Endothelial cell (in vitro differentiated cells): Measurements from ENCODE around the gene CCNY. TPM values are rescaled to one million over a fixed set of nuclear protein-coding genes. Genes with fewer than 3 reads are reported as not detected.

ENCODE experiments used
- DNase-seq: peaks from one replicate; pipeline ENCODE4 v3.0.0; 2021; ENCODE audit warnings: low spot score
- H3K27ac Mint-ChIP-seq: one replicate; pipeline ENCODE4 v1.8.0; 2021; ENCODE audit warnings: mixed read lengths, inconsistent platforms; ENCODE audit not compliant: unreplicated experiment
- H3K27me3 Mint-ChIP-seq: one replicate; pipeline ENCODE4 v1.8.0; 2021; ENCODE audit warnings: mild to moderate bottlenecking, moderate library complexity, mixed read lengths, inconsistent platforms; ENCODE audit not compliant: unreplicated experiment
- H3K36me3 Mint-ChIP-seq: one replicate; pipeline ENCODE4 v1.8.0; 2021; ENCODE audit warnings: mild to moderate bottlenecking, low read depth, mixed read lengths, inconsistent platforms; ENCODE audit not compliant: unreplicated experiment
- H3K4me1 Mint-ChIP-seq: one replicate; pipeline ENCODE4 v1.8.0; 2021; ENCODE audit warnings: mild to moderate bottlenecking, mixed read lengths, inconsistent platforms; ENCODE audit not compliant: unreplicated experiment
- H3K4me3 Mint-ChIP-seq: one replicate; pipeline ENCODE4 v1.8.0; 2021; ENCODE audit warnings: mild to moderate bottlenecking, mixed read lengths, inconsistent platforms; ENCODE audit not compliant: unreplicated experiment
- H3K9me3 Mint-ChIP-seq: one replicate; pipeline ENCODE4 v1.8.0; 2021; ENCODE audit warnings: mixed read lengths, inconsistent platforms; ENCODE audit not compliant: unreplicated experiment
- CTCF ChIP-seq: fragments of 200-600 bp; sonication (generic); IDR thresholded peaks from one replicate; pipeline ENCODE4 v1.5.0; 2021; ENCODE audit warnings: antibody characterized with exemption; ENCODE audit not compliant: unreplicated experiment
- total RNA-seq: library from RNA; stranded (reverse); fragmentation: NEBNext Ultra II Directional; extraction: Animal tissue kit (Norgen Biotek cat#: 25700); gene quantifications from one replicate; pipeline ENCODE4 v1.2.1, GENCODE V29; 2021; ENCODE audit not compliant: unreplicated experiment

Gene CCNY
- total RNA-seq, 1 donor from 2014 or later, result 169 TPM

GRCh38 chr10:35452847-35453246 lies 116.5 kb downstream of the CCNY start:
- peaks cover 71% of the 10 kb centered on the region for H3K4me1 Mint-ChIP-seq
- H3K4me3 Mint-ChIP-seq, result no peak overlapping the region
- peaks cover 14% of the 10 kb centered on the region for H3K36me3 Mint-ChIP-seq
- no peak overlapping the region for H3K27ac Mint-ChIP-seq
- no peaks in the 10 kb centered on the region for H3K9me3 Mint-ChIP-seq
- peaks cover 19% of the 10 kb centered on the region for H3K27me3 Mint-ChIP-seq
- no peak for DNase-seq
- TF ChIP-seq CTCF, result no peak

- Mint-ChIP-seq H3K4me3 (no peak overlapping the region), H3K9me3 (no peaks in the 10 kb centered on the region), H3K27me3 (peaks cover 13% of the 10 kb centered on the region), H3K27ac (no peak overlapping the region), H3K36me3 (peaks cover 8% of the 10 kb centered on the region), H3K4me1 (peaks cover 71% of the 10 kb centered on the region)
- no peak for TF ChIP-seq CTCF
- DNase-seq, result no peak
Observed at GRCh38 chr10:35453855-35454532, 117.7 kb downstream of the CCNY start.

GRCh38 chr10:35456153-35456720 lies 119.9 kb downstream of the CCNY start:
- no peak for DNase-seq
- no peak overlapping the region for H3K27ac Mint-ChIP-seq
- H3K4me3 Mint-ChIP-seq, result no peak overlapping the region
- peaks cover 69% of the 10 kb centered on the region for H3K4me1 Mint-ChIP-seq
- H3K9me3 Mint-ChIP-seq, result no peaks in the 10 kb centered on the region
- TF ChIP-seq CTCF, result no peak
- no peaks in the 10 kb centered on the region for H3K27me3 Mint-ChIP-seq
- H3K36me3 Mint-ChIP-seq, result peaks cover 12% of the 10 kb centered on the region

- H3K27me3 Mint-ChIP-seq, result no peaks in the 10 kb centered on the region
- H3K4me1 Mint-ChIP-seq, result peaks cover 68% of the 10 kb centered on the region
- H3K27ac Mint-ChIP-seq, result no peak overlapping the region
- no peak overlapping the region for H3K4me3 Mint-ChIP-seq
- H3K36me3 Mint-ChIP-seq, result peaks cover 13% of the 10 kb centered on the region
- no peak for TF ChIP-seq CTCF
- DNase-seq, result no peak
- no peaks in the 10 kb centered on the region for H3K9me3 Mint-ChIP-seq
Observed at GRCh38 chr10:35456784-35457183, 120.5 kb downstream of the CCNY start.
